MCF 10A (cell line): ENCODE measurements around the gene TRAPPC1. TPM values are rescaled to one million over a fixed set of nuclear protein-coding genes. Genes with fewer than 3 reads are reported as not detected.

Experiments used
- BruUV-seq: library from RNA; stranded (reverse); fragments of 400-500 nt; replicated peaks from 2 replicates; lab custom pipeline; 2021; lab: Mats Ljungman, UMichigan
- CTCF ChIA-PET: fragments of 300-600 bp; sonication (Branson Sonifier 250); formaldehyde crosslinking; extraction: SDS; loops from one replicate; lab custom pipeline; 2021; ENCODE audit warnings: antibody characterized with exemption, inconsistent platforms; lab: Yijun Ruan, JAX
- POLR2A ChIA-PET: fragments of 300-600, 350-650 bp; sonication (Branson Sonifier 250); formaldehyde crosslinking; extraction: SDS; loops from one replicate; lab custom pipeline; 2020; ENCODE audit warnings: antibody characterized with exemption, inconsistent platforms; lab: Yijun Ruan, JAX
- DNase-seq: peaks from one replicate; pipeline ENCODE4 v3.0.0-alpha.2; 2018; ENCODE audit not compliant: unreplicated experiment
- H3K27ac Mint-ChIP-seq: one replicate; pipeline ENCODE4 v1.8.0; 2022; ENCODE audit warnings: mild to moderate bottlenecking, low read depth, mixed read lengths; ENCODE audit not compliant: unreplicated experiment
- H3K27me3 Mint-ChIP-seq: one replicate; pipeline ENCODE4 v1.8.0; 2022; ENCODE audit warnings: mixed read lengths; ENCODE audit not compliant: insufficient read depth, unreplicated experiment
- H3K36me3 Mint-ChIP-seq: one replicate; pipeline ENCODE4 v1.8.0; 2022; ENCODE audit warnings: mild to moderate bottlenecking, moderate library complexity, mixed read lengths; ENCODE audit not compliant: insufficient read depth, unreplicated experiment
- H3K4me1 Mint-ChIP-seq: one replicate; pipeline ENCODE4 v1.8.0; 2022; ENCODE audit warnings: mixed read lengths; ENCODE audit not compliant: insufficient read depth, unreplicated experiment
- H3K4me3 Mint-ChIP-seq: one replicate; pipeline ENCODE4 v1.8.0; 2022; ENCODE audit warnings: mild to moderate bottlenecking, moderate library complexity, mixed read lengths; ENCODE audit not compliant: unreplicated experiment
- H3K9me3 Mint-ChIP-seq: one replicate; pipeline ENCODE4 v1.8.0; 2022; ENCODE audit warnings: mixed read lengths; ENCODE audit not compliant: unreplicated experiment
- CTCF ChIP-seq: fragments of 200-600 bp; IDR thresholded peaks from one replicate; pipeline ENCODE4 v1.8.0; 2022; ENCODE audit warnings: antibody characterized with exemption, mild to moderate bottlenecking; ENCODE audit not compliant: unreplicated experiment
- intact Hi-C: fragments of 100-400 bp; cut with micrococcal nuclease; formaldehyde crosslinking; loops from 2 replicates; pipeline ENCODE4 v1.14.1; 2022
- total RNA-seq: library from RNA; stranded (reverse); gene quantifications from 2 replicates; pipeline ENCODE4 v1.2.3, GENCODE V29; 2022

The TRAPPC1 gene
- total RNA-seq, 1 experiment from 2014 or later: 80.0 TPM

DNA sequence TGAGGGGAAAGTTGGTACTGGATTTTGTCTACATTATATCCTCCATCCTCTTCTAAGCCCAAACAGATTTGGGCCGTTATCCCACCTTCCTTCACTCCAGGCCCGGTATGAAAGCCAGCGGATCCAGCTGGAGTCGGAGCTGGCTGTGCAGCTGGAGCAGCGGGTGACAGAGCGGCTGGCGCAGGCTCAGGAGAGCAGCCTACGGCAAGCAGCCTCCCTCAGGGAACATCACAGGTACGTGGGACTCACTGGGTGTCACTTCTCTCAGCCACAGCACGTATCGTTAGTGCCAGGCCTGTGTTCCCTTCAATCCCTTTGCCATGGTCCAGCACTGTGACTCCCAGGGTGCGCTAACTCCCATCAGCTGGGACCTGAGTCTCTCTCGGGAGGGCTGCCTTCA, 11.5 kb upstream of the TRAPPC1 start:
- no peak for DNase-seq
- H3K27me3 Mint-ChIP-seq: no peaks in the 10 kb centered on the region

DNA sequence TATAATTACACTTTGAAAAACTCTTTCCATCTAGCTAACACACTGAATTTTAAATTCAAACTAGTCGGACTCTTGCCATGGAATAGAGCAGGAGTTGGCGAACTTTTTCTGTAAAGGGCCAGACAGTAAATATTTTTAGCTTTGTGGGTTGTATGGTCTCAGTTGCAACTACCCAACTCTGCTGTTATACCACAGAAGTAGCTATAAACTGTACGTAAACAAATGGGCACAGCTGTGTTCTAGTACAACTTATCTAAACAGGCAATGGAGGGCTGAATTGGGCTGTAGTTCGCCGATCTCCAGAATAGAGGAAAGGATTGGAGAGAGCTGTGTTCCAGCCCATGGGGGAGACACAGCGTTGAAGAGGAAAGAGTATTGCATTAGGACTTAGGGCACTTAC, 9.0 kb upstream of the TRAPPC1 start:
- TF ChIP-seq CTCF: no peak
- BruUV-seq: no TSS peak
- Mint-ChIP-seq H3K27ac (no peak overlapping the region), H3K4me1 (peaks cover 5% of the 10 kb centered on the region), H3K4me3 (no peak overlapping the region), H3K36me3 (peaks cover 80% of the 10 kb centered on the region), H3K9me3 (no peaks in the 10 kb centered on the region), H3K27me3 (no peaks in the 10 kb centered on the region)
- intact Hi-C loops: no loop called here
- ChIA-PET POLR2A (interaction anchor here (1.5 kb wide), 1 partner anchor 9 kb away, joined by 5 read pairs; the partner anchor contains the start of genes CNTROB and TRAPPC1), CTCF (interaction anchor here (0.6 to 1.7 kb wide), 6 partner anchors 28 to 434 kb away, joined by 3 to 7 read pairs (median 6); no protein-coding TSS in a partner anchor)
- no peak for DNase-seq

More for the DNA sequence above, 11.5 kb upstream of the TRAPPC1 start:
- Mint-ChIP-seq H3K4me1 (peaks cover 5% of the 10 kb centered on the region), H3K4me3 (no peak overlapping the region), H3K36me3 (peaks cover 79% of the 10 kb centered on the region), H3K9me3 (no peaks in the 10 kb centered on the region), H3K27ac (no peak overlapping the region)
- ChIA-PET POLR2A (interaction anchor here (0.8 to 2.8 kb wide), 3 partner anchors 9 to 97 kb away, joined by 3 to 18 read pairs (median 3); partner anchors contain the start of genes CNTROB and TRAPPC1), CTCF (interaction anchor here (1.6 kb wide), 2 partner anchors 29 to 109 kb away, joined by 4 to 5 read pairs; partner anchors contain the start of gene KDM6B)
- intact Hi-C loops: no loop called here
- no peak for TF ChIP-seq CTCF
- BruUV-seq: no TSS peak

GRCh38 chr17:7940034-7940433, 8.3 kb upstream of the TRAPPC1 start:
- H3K4me3 Mint-ChIP-seq: no peak overlapping the region
- intact Hi-C loops: no loop called here
- no peak for TF ChIP-seq CTCF
- POLR2A ChIA-PET: interaction anchor here (1.5 kb wide), 1 partner anchor 8 kb away, joined by 5 read pairs; the partner anchor contains the start of genes CNTROB and TRAPPC1
- CTCF ChIA-PET: interaction anchor here (0.6 to 1.7 kb wide), 6 partner anchors 27 to 433 kb away, joined by 3 to 7 read pairs (median 4); no protein-coding TSS in a partner anchor
- BruUV-seq: no TSS peak
- peak overlapping the region; percentile 11 for H3K27ac Mint-ChIP-seq
- DNase-seq: no peak
- no peaks in the 10 kb centered on the region for H3K9me3 Mint-ChIP-seq
- H3K36me3 Mint-ChIP-seq: peaks cover 80% of the 10 kb centered on the region
- no peaks in the 10 kb centered on the region for H3K27me3 Mint-ChIP-seq
- peaks cover 5% of the 10 kb centered on the region for H3K4me1 Mint-ChIP-seq

- Mint-ChIP-seq H3K27me3 (no peaks in the 10 kb centered on the region), H3K4me1 (peaks cover 23% of the 10 kb centered on the region), H3K27ac (no peak overlapping the region), H3K9me3 (no peaks in the 10 kb centered on the region), H3K4me3 (no peak overlapping the region), H3K36me3 (peaks cover 50% of the 10 kb centered on the region)
- DNase-seq: no peak
- CTCF ChIA-PET: interaction anchor here (0.6 to 2.5 kb wide), 8 partner anchors 13 to 759 kb away, joined by 3 to 12 read pairs (median 4); no protein-coding TSS in a partner anchor
- intact Hi-C loops: no loop called here
- no TSS peak for BruUV-seq
- POLR2A ChIA-PET: no interaction called here
- TF ChIP-seq CTCF: no peak
These were observed 4.1 kb upstream of the TRAPPC1 start for GRCh38 chr17:7935859-7936258.
